ENCODE data around the gene MMP24OS. TPM values are rescaled to one million over a fixed set of nuclear protein-coding genes. Genes with fewer than 3 reads are reported as not detected.

The MMP24OS gene
- total and polyA plus RNA-seq, 8 donors: 16.2 to 82.4 (median 38.6) TPM

- H3K4me3 ChIP-seq: peak overlapping the region; percentile 62 to 96 (median 90)
- intact Hi-C loops (cut with DNase I; ENCODE audit: low total_unique reads): no loop called here
- no peaks in the 10 kb centered on the region for H3K9me3 ChIP-seq
- no peaks in the 10 kb centered on the region for H3K27me3 ChIP-seq
- TF ChIP-seq EP300 (IDR thresholded peaks at IDR 0.05) (no peak), POLR2A (IDR thresholded peaks at IDR 0.05) (no peak), POLR2AphosphoS5 (IDR thresholded peaks at IDR 0.05) (no peak), CTCF (IDR thresholded peaks at IDR 0.05) (no peak)
- peak overlapping the region; percentile 80 to 91 (median 88) for H3K27ac ChIP-seq
- no peak for DNase-seq
- peaks cover 11 to 40% (median 37%) of the 10 kb centered on the region in 4 donors for H3K4me1 ChIP-seq
- WGBS, 5 donors: 42 to 50% (median 45%) methylated on average over 19 of the region's 19 CpGs
- H3K36me3 ChIP-seq: peaks cover 11 to 28% (median 21%) of the 10 kb centered on the region in 4 donors
Observed at GRCh38 chr20:35284992-35285805, 7.3 kb upstream of the MMP24OS start.

GRCh38 chr20:35284267-35284991 lies 6.5 kb upstream of the MMP24OS start, which contains the start of gene EIF6:
Gene EIF6, minus strand, starts transcription at chr20:35284772. Its CDS starts 285 bp downstream, at chr20:35284487.
- WGBS, 5 donors: 0 to 2% (median 1%) methylated on average over 31 to 61 of the region's 61 CpGs
- DNase-seq: peak; percentile 82 to 96
- Histone ChIP-seq H3K27ac (peak within 1 kb of the TSS; percentile 80 to 91 (median 88)), H3K36me3 (peaks cover 17 to 36% (median 29%) of the 10 kb centered on the region in 4 donors), H3K4me1 (peaks cover 11 to 46% (median 43%) of the 10 kb centered on the region in 4 donors), H3K27me3 (no peaks in the 10 kb centered on the region), H3K4me3 (peak within 1 kb of the TSS; percentile 62 to 96 (median 90)), H3K9me3 (no peaks in the 10 kb centered on the region)
- no peak for TF ChIP-seq EP300 (IDR thresholded peaks at IDR 0.05)
- TF ChIP-seq POLR2AphosphoS5 (IDR thresholded peaks at IDR 0.05): peak in 2 of 3 donors; percentile 68 to 75
- no peak for TF ChIP-seq POLR2A (IDR thresholded peaks at IDR 0.05)
- intact Hi-C loops (cut with DNase I; ENCODE audit: low total_unique reads): no loop called here

- H3K9me3 ChIP-seq: no peaks in the 10 kb centered on the region
- H3K27ac ChIP-seq: peak overlapping the region; percentile 80 to 91 (median 88)
- peak overlapping the region; percentile 62 to 96 (median 90) for H3K4me3 ChIP-seq
- no peak for TF ChIP-seq POLR2AphosphoS5 (IDR thresholded peaks at IDR 0.05)
- no peak for TF ChIP-seq EP300 (IDR thresholded peaks at IDR 0.05)
- TF ChIP-seq CTCF (IDR thresholded peaks at IDR 0.05): no peak
- TF ChIP-seq POLR2A (IDR thresholded peaks at IDR 0.05): no peak
- peaks cover 14 to 54% (median 48%) of the 10 kb centered on the region in 4 donors for H3K4me1 ChIP-seq
- intact Hi-C loops (cut with DNase I; ENCODE audit: low total_unique reads): no loop called here
- H3K36me3 ChIP-seq: peaks cover 21 to 44% (median 37%) of the 10 kb centered on the region in 4 donors
- H3K27me3 ChIP-seq: no peaks in the 10 kb centered on the region
- no peak for DNase-seq
- WGBS, 5 donors: 15 to 32% (median 17%) methylated on average over 13 to 24 of the region's 24 CpGs
Observed at GRCh38 chr20:35283441-35284266, 5.7 kb upstream of the MMP24OS start.

GRCh38 chr20:35281506-35282101 lies 3.7 kb upstream of the MMP24OS start:
- Histone ChIP-seq H3K27ac (no peak overlapping the region), H3K36me3 (peaks cover 21 to 49% (median 39%) of the 10 kb centered on the region in 4 donors), H3K4me1 (peaks cover 26 to 69% (median 61%) of the 10 kb centered on the region in 4 donors), H3K27me3 (no peaks in the 10 kb centered on the region), H3K9me3 (no peaks in the 10 kb centered on the region), H3K4me3 (no peak overlapping the region)
- no peak for TF ChIP-seq POLR2AphosphoS5 (IDR thresholded peaks at IDR 0.05)
- no peak for TF ChIP-seq POLR2A (IDR thresholded peaks at IDR 0.05)
- TF ChIP-seq EP300 (IDR thresholded peaks at IDR 0.05): no peak
- TF ChIP-seq CTCF (IDR thresholded peaks at IDR 0.05): no peak
- DNase-seq: no peak
- 96 to 98% (median 97%) methylated on average over 10 of the region's 10 CpGs for WGBS, 5 donors
- intact Hi-C loops (cut with DNase I; ENCODE audit: low total_unique reads): no loop called here
